ENCODE measurements around the gene SYT3.

The SYT3 gene

GRCh38 chr19:50639121-50640112 lies at the start of gene SYT3:
Gene SYT3 (minus strand): TSS chr19:50639881. CDS start chr19:50637411, 2,470 bp downstream.
- Histone ChIP-seq H3K27me3 (replicated peaks; ENCODE audit: control insufficient read depth, insufficient read depth, low read length) (no peaks in the 10 kb centered on the region; the same call in 1 of the 2 replicates), H3K4me3 (replicated peaks; ENCODE audit: low read depth, low read length) (no peak within 1 kb of the TSS), H3K36me3 (ENCODE audit: control insufficient read depth, insufficient read depth, low read length) (no peaks in the 10 kb centered on the region)
- no peak for DNase-seq (ENCODE audit: extremely low read depth, insufficient read length)
- no peak for TF ChIP-seq CTCF (IDR thresholded peaks at IDR 0.05; ENCODE audit: insufficient read depth, low read length, poor library complexity, severe bottlenecking)

GRCh38 chr19:50688766-50689165 lies 49.1 kb upstream of the SYT3 start:
- Histone ChIP-seq H3K36me3 (ENCODE audit: control insufficient read depth, insufficient read depth, low read length) (no peaks in the 10 kb centered on the region), H3K27me3 (replicated peaks; ENCODE audit: control insufficient read depth, insufficient read depth, low read length) (peaks cover 1% of the 10 kb centered on the region; the same call in 1 of the 2 replicates), H3K4me3 (replicated peaks; ENCODE audit: low read depth, low read length) (no peak overlapping the region)
- TF ChIP-seq CTCF (IDR thresholded peaks at IDR 0.05; ENCODE audit: insufficient read depth, low read length, poor library complexity, severe bottlenecking) = no peak
- no peak for DNase-seq (ENCODE audit: extremely low read depth, insufficient read length)

GRCh38 chr19:50686310-50687032 lies 46.8 kb upstream of the SYT3 start:
- TF ChIP-seq CTCF (IDR thresholded peaks at IDR 0.05; ENCODE audit: insufficient read depth, low read length, poor library complexity, severe bottlenecking) = no peak
- Histone ChIP-seq H3K4me3 (replicated peaks; ENCODE audit: low read depth, low read length) (no peak overlapping the region), H3K36me3 (ENCODE audit: control insufficient read depth, insufficient read depth, low read length) (no peaks in the 10 kb centered on the region), H3K27me3 (replicated peaks; ENCODE audit: control insufficient read depth, insufficient read depth, low read length) (peaks cover 1% of the 10 kb centered on the region; the same call in 1 of the 2 replicates)
- DNase-seq (ENCODE audit: extremely low read depth, insufficient read length) = no peak

GRCh38 chr19:50679177-50680125 lies 39.8 kb upstream of the SYT3 start:
- H3K27me3 ChIP-seq (replicated peaks; ENCODE audit: control insufficient read depth, insufficient read depth, low read length) = no peaks in the 10 kb centered on the region; the same call in 1 of the 2 replicates
- no peak for TF ChIP-seq CTCF (IDR thresholded peaks at IDR 0.05; ENCODE audit: insufficient read depth, low read length, poor library complexity, severe bottlenecking)
- H3K4me3 ChIP-seq (replicated peaks; ENCODE audit: low read depth, low read length) = no peak overlapping the region
- no peaks in the 10 kb centered on the region for H3K36me3 ChIP-seq (ENCODE audit: control insufficient read depth, insufficient read depth, low read length)
- peak; percentile 92 for DNase-seq (ENCODE audit: extremely low read depth, insufficient read length)

GRCh38 chr19:50678323-50678722 lies 38.6 kb upstream of the SYT3 start:
- Histone ChIP-seq H3K4me3 (replicated peaks; ENCODE audit: low read depth, low read length) (no peak overlapping the region), H3K36me3 (ENCODE audit: control insufficient read depth, insufficient read depth, low read length) (no peaks in the 10 kb centered on the region), H3K27me3 (replicated peaks; ENCODE audit: control insufficient read depth, insufficient read depth, low read length) (peaks cover 1% of the 10 kb centered on the region)
- no peak for DNase-seq (ENCODE audit: extremely low read depth, insufficient read length)
- TF ChIP-seq CTCF (IDR thresholded peaks at IDR 0.05; ENCODE audit: insufficient read depth, low read length, poor library complexity, severe bottlenecking) = no peak

Measured in GM06990 (cell line).